Karpas-422 (cell line): ENCODE measurements around the gene RNASE1. TPM values are rescaled to one million over a fixed set of nuclear protein-coding genes. Genes with fewer than 3 reads are reported as not detected.

ENCODE experiments used
- DNase-seq: peaks from one replicate; pipeline ENCODE4 v3.0.0-alpha.2; 2015
- H2AFZ ChIP-seq: fragments of 200-600 bp; sonication (generic); 2 replicates; pipeline ENCODE4 v1.6.1; 2014; ENCODE audit warnings: antibody characterized with exemption, low read length, mixed read lengths
- H3K27ac ChIP-seq: fragments of 200-600 bp; sonication (generic); 2 replicates; pipeline ENCODE4 v1.5.1; 2014; ENCODE audit warnings: mild to moderate bottlenecking, low read length, moderate library complexity
- H3K27me3 ChIP-seq: fragments of 200-600 bp; sonication (generic); 2 replicates; pipeline ENCODE4 v1.6.1; 2014; ENCODE audit warnings: low read length, mixed read lengths
- H3K36me3 ChIP-seq: fragments of 200-600 bp; sonication (generic); 2 replicates; pipeline ENCODE4 v1.6.1; 2014; ENCODE audit warnings: low read length, mixed read lengths; ENCODE audit not compliant: insufficient read depth
- H3K4me1 ChIP-seq: fragments of 200-600 bp; sonication (generic); 2 replicates; pipeline ENCODE4 v1.6.1; 2014; ENCODE audit warnings: mild to moderate bottlenecking, low read length, mixed read lengths
- H3K4me2 ChIP-seq: fragments of 200-600 bp; sonication (generic); 2 replicates; pipeline ENCODE4 v1.6.1; 2014; ENCODE audit warnings: low read length, low read depth, mild to moderate bottlenecking; ENCODE audit not compliant: poor library complexity, severe bottlenecking
- H3K4me3 ChIP-seq: fragments of 200-600 bp; sonication (generic); 2 replicates; pipeline ENCODE4 v1.5.1; 2014; ENCODE audit warnings: mild to moderate bottlenecking, antibody characterized with exemption, low read length, mixed read lengths
- H3K79me2 ChIP-seq: fragments of 200-600 bp; sonication (generic); 2 replicates; pipeline ENCODE4 v1.6.1; 2014; ENCODE audit warnings: mild to moderate bottlenecking, low read length, mixed read lengths
- H3K9ac ChIP-seq: fragments of 200-600 bp; sonication (generic); 2 replicates; pipeline ENCODE4 v1.6.0; 2014; ENCODE audit warnings: low read length
- H3K9me2 ChIP-seq: fragments of 200-600 bp; sonication (generic), shearing (Covaris generic); replicated peaks from 2 replicates; pipeline ENCODE4 v1.6.0; 2014; ENCODE audit warnings: mild to moderate bottlenecking, low read length, moderate library complexity; ENCODE audit not compliant: insufficient read depth
- H3K9me3 ChIP-seq: fragments of 300-700, 200-600 bp; sonication (generic); 2 replicates; pipeline ENCODE4 v1.6.1; 2014; ENCODE audit warnings: low read length, mixed read lengths
- H4K20me1 ChIP-seq: fragments of 200-600 bp; sonication (generic); 2 replicates; pipeline ENCODE4 v1.6.1; 2014; ENCODE audit warnings: mild to moderate bottlenecking, antibody characterized with exemption, low read length, low read depth; ENCODE audit not compliant: insufficient read depth
- total RNA-seq: library from RNA; depleted of rRNA; stranded (reverse); fragments of >200 nt; shearing (Covaris generic); gene quantifications from 2 replicates; pipeline ENCODE4 v1.2.3, GENCODE V29; 2014; ENCODE audit warnings: low replicate concordance

The RNASE1 gene
- total RNA-seq, 1 experiment from 2014 or later, result not detected

DNA sequence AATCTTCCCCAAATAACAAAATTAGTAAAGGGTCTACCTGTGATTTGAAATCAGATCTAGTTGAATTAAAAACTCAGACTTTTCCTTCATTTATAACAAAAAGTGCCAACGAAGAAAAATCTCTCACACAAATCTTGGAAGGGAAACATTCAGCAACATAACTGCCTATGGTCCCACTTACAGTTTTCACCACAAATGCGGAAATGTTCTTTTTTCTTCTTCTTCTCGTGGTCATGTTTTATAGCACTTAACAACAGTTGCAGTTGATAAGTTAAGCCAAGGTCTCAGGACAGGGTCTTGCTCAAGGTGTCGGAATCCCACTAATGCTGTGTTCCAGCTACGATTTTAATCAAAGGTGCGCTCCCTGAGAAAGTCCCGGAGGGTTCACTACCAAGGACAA lies 11.5 kb downstream of the RNASE1 start:
- Histone ChIP-seq H3K9ac (no peak overlapping the region), H4K20me1 (no peaks in the 10 kb centered on the region), H3K9me3 (no peaks in the 10 kb centered on the region), H3K4me2 (no peak overlapping the region), H3K79me2 (no peaks in the 10 kb centered on the region), H3K27ac (no peak overlapping the region), H3K27me3 (no peaks in the 10 kb centered on the region), H3K36me3 (no peaks in the 10 kb centered on the region), H2AFZ (no peak overlapping the region), H3K4me3 (no peak overlapping the region), H3K9me2 (no peaks in the 10 kb centered on the region), H3K4me1 (no peaks in the 10 kb centered on the region)
- DNase-seq, result no peak

DNA sequence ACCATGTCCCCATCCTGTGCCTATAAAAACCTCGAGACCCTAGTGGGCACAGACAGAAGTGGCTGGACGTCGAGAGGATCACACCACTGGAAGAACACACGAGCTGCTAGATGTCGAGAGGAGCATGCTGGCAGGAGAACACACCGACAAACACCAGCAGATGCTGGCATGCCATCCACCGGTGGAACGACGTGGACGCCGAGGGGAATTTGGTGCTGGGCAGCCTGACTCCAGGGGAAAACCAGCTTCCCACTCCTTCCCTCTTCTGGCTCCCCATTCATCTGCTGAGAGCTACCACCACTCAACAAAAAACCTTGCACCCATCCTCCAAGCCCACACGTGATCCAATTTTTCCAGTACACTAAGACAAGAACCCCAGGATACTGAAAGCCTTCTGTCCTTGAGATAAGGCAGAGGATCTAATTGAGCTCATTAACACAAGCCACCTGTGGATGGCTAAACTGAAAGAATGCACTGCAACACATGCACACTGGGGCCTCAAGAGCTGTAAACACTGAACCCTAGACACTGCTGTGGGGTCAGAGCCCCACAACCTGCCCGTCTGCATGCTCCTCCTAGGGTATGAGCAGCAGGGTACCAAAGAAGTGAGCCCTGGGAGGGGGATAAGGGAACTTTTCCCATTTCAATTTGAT lies 12.1 kb downstream of the RNASE1 start:
- no peak overlapping the region for H3K4me2 ChIP-seq
- no peak overlapping the region for H2AFZ ChIP-seq
- DNase-seq, result no peak
- H3K27me3 ChIP-seq, result no peaks in the 10 kb centered on the region
- no peaks in the 10 kb centered on the region for H3K79me2 ChIP-seq
- no peak overlapping the region for H3K4me3 ChIP-seq
- no peaks in the 10 kb centered on the region for H3K9me2 ChIP-seq
- H3K9ac ChIP-seq, result no peak overlapping the region
- no peaks in the 10 kb centered on the region for H3K9me3 ChIP-seq
- H4K20me1 ChIP-seq, result no peaks in the 10 kb centered on the region
- no peaks in the 10 kb centered on the region for H3K36me3 ChIP-seq
- H3K27ac ChIP-seq, result no peak overlapping the region
- no peaks in the 10 kb centered on the region for H3K4me1 ChIP-seq

DNA sequence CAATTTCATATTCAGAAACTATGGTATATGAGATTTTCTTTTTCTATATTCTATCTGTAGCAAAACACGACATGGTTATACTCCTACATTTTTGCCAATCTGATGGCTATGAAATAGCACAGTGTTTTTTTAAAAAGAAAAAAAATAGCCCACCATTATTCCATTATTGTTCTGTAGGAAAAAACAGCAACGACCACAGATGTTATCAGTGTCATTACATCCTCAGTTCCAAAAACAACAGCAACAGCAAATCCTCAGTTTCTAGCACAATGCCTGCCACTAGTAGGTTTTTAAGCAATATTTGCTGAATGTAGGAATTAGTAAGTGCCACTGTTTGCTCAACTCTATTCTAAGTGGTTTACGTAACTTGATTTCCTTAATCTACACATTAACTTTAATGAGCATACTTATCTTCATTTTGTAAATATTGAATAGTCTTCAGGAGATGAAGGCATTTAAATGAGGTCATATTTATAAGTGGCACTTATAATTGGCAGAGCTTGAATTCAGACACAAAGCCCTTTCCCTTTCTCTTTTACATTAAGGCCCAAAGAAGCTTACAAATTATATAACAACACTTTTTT lies 13.3 kb downstream of the RNASE1 start:
- H3K4me3 ChIP-seq, result no peak overlapping the region
- DNase-seq, result no peak
- H3K4me1 ChIP-seq, result no peaks in the 10 kb centered on the region
- no peaks in the 10 kb centered on the region for H3K27me3 ChIP-seq
- no peaks in the 10 kb centered on the region for H4K20me1 ChIP-seq
- no peak overlapping the region for H3K4me2 ChIP-seq
- no peaks in the 10 kb centered on the region for H3K79me2 ChIP-seq
- no peak overlapping the region for H3K9ac ChIP-seq
- no peaks in the 10 kb centered on the region for H3K36me3 ChIP-seq
- H3K9me3 ChIP-seq, result no peaks in the 10 kb centered on the region
- H3K27ac ChIP-seq, result no peak overlapping the region
- no peak overlapping the region for H2AFZ ChIP-seq
- H3K9me2 ChIP-seq, result no peaks in the 10 kb centered on the region

DNA sequence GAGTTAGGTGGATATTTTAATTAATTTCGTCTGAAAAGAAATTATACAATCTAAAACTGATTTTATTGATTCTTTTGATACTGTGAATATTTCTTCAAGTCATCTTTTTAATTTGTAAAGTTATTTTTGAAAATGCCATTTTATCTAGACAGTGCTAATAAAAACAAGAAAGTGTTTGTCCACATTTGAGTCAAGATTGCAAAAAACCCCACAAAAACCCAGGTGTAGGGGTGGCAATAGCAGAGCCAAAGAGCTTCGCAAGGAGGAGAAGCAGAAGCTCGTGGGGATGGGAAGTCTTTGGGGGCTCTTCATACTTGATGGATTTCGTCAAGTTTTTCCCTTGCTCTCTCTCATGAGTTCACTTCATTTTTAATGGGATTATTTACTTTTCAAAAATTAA lies 15.6 kb downstream of the RNASE1 start:
- Histone ChIP-seq H3K9me3 (no peaks in the 10 kb centered on the region), H3K4me1 (no peaks in the 10 kb centered on the region), H3K27ac (no peak overlapping the region), H2AFZ (no peak overlapping the region), H3K36me3 (no peaks in the 10 kb centered on the region), H3K9ac (no peak overlapping the region), H3K79me2 (no peaks in the 10 kb centered on the region), H3K4me3 (no peak overlapping the region), H4K20me1 (no peaks in the 10 kb centered on the region), H3K9me2 (no peaks in the 10 kb centered on the region), H3K4me2 (no peak overlapping the region), H3K27me3 (no peaks in the 10 kb centered on the region)
- no peak for DNase-seq

DNA sequence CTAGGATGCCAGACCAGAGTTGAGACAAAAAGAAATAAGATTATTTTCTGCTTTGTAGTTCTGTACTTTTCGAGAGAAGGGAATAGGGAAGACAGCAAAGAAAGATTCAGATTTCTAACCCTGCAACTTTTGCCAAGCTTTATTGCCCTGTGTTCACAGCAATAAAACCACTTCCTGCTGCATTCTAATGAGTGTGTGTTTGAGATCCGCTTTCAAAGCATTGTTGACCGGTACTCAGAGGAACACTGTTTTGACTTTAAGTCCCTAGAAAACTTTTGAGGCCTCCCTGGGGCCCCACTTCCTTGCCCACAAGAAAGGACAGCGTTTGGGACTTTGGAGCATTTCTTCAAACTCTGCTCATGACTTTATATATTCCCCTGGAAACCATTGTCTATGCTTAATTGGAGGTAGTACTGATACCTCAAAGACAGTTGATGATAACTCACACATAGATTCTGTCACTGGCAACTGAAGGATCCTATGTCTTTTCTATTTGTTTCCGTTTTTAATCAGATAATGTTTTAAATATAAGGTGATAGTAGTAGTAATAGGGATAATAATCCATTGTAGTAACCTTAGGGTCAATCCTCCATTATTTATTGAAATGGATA lies 20.3 kb downstream of the RNASE1 start:
- Histone ChIP-seq H3K9me3 (no peaks in the 10 kb centered on the region), H3K4me2 (no peak overlapping the region), H2AFZ (no peak overlapping the region), H3K27me3 (no peaks in the 10 kb centered on the region), H3K9ac (no peak overlapping the region), H3K4me1 (no peaks in the 10 kb centered on the region), H4K20me1 (no peaks in the 10 kb centered on the region), H3K27ac (no peak overlapping the region), H3K4me3 (no peak overlapping the region), H3K9me2 (no peaks in the 10 kb centered on the region), H3K79me2 (no peaks in the 10 kb centered on the region), H3K36me3 (no peaks in the 10 kb centered on the region)
- no peak for DNase-seq

DNA sequence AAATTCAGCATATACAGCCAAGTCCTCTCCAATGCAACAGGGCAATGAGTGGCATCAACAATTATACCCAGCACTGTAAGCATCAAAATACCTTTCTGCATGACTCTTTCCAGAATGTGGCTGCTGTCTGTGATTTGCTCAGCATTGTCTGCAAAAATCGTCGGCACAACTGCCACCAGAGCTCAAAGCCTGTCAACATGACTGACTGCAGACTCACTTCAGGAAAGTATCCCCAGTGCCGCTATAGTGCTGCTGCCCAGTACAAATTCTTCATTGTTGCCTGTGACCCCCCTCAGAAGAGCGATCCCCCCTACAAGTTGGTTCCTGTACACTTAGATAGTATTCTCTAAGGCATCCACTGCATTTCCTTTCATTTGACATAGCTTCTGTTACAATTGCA lies 20.8 kb downstream of the RNASE1 start:
- H3K27ac ChIP-seq, result no peak overlapping the region
- H3K4me2 ChIP-seq, result no peak overlapping the region
- H3K27me3 ChIP-seq, result no peaks in the 10 kb centered on the region
- no peaks in the 10 kb centered on the region for H3K4me1 ChIP-seq
- no peaks in the 10 kb centered on the region for H3K79me2 ChIP-seq
- no peak for DNase-seq
- H3K4me3 ChIP-seq, result no peak overlapping the region
- H4K20me1 ChIP-seq, result no peaks in the 10 kb centered on the region
- no peaks in the 10 kb centered on the region for H3K9me3 ChIP-seq
- no peaks in the 10 kb centered on the region for H3K9me2 ChIP-seq
- H2AFZ ChIP-seq, result no peak overlapping the region
- H3K36me3 ChIP-seq, result no peaks in the 10 kb centered on the region
- no peak overlapping the region for H3K9ac ChIP-seq

DNA sequence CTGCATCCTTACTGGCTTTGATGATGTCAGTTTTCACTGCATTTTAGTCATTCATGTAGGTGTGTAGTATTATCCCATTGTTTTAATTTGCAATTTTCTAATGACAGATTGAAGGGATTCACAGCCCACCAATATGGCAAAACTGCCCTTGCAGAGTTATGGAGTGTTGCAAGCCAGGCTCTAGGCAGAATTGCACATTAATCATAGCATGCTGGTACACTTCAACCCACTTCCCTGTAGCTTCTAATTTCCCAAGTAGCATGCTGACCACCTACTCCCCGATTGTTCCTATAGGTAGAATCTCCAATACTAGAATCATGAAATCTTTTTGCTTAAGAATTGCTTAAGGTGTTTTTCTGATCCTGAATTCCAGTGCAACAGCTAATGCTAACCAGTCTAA lies 26.7 kb downstream of the RNASE1 start:
- H3K9me2 ChIP-seq, result no peaks in the 10 kb centered on the region
- no peak overlapping the region for H3K4me2 ChIP-seq
- H3K9me3 ChIP-seq, result no peaks in the 10 kb centered on the region
- no peaks in the 10 kb centered on the region for H3K4me1 ChIP-seq
- no peaks in the 10 kb centered on the region for H4K20me1 ChIP-seq
- no peaks in the 10 kb centered on the region for H3K27me3 ChIP-seq
- H3K27ac ChIP-seq, result no peak overlapping the region
- DNase-seq, result no peak
- no peak overlapping the region for H2AFZ ChIP-seq
- no peaks in the 10 kb centered on the region for H3K79me2 ChIP-seq
- no peaks in the 10 kb centered on the region for H3K36me3 ChIP-seq
- H3K4me3 ChIP-seq, result no peak overlapping the region
- H3K9ac ChIP-seq, result no peak overlapping the region

DNA sequence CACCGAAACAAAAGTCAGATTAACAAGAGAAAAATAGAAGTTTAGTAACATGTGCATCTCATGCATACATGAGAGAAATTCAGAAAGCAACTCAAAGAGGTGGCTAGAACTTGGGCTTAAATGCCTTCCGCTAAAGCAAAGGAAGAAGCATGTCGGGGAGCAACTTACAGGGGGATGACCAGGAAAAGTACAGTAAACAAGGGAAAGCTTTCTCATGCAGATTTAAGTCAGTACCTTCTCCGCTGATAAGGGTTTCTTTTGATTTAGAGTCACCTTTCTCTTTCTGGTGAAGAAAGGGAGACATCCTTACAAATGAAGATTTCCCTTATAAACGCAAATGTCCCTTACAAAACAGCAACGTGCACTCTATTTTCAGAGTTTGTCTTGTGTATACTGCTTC lies 27.6 kb downstream of the RNASE1 start:
- Histone ChIP-seq H3K9me3 (no peaks in the 10 kb centered on the region), H4K20me1 (no peaks in the 10 kb centered on the region), H3K9me2 (no peaks in the 10 kb centered on the region), H3K79me2 (no peaks in the 10 kb centered on the region), H3K36me3 (no peaks in the 10 kb centered on the region), H3K27me3 (no peaks in the 10 kb centered on the region), H3K27ac (no peak overlapping the region), H3K4me2 (no peak overlapping the region), H3K4me1 (no peaks in the 10 kb centered on the region), H3K4me3 (no peak overlapping the region), H3K9ac (no peak overlapping the region), H2AFZ (no peak overlapping the region)
- DNase-seq, result no peak
